GM21576 (cell line): Measurements from ENCODE around the gene ADAMTS15.

ENCODE experiments used
- ATAC-seq: cut with Tn5 transposase; IDR thresholded peaks from one replicate; pipeline ENCODE4 v1.9.1; 2021; ENCODE audit warnings: mild to moderate bottlenecking, moderate library complexity; ENCODE audit not compliant: unreplicated experiment

ADAMTS15 gene

DNA sequence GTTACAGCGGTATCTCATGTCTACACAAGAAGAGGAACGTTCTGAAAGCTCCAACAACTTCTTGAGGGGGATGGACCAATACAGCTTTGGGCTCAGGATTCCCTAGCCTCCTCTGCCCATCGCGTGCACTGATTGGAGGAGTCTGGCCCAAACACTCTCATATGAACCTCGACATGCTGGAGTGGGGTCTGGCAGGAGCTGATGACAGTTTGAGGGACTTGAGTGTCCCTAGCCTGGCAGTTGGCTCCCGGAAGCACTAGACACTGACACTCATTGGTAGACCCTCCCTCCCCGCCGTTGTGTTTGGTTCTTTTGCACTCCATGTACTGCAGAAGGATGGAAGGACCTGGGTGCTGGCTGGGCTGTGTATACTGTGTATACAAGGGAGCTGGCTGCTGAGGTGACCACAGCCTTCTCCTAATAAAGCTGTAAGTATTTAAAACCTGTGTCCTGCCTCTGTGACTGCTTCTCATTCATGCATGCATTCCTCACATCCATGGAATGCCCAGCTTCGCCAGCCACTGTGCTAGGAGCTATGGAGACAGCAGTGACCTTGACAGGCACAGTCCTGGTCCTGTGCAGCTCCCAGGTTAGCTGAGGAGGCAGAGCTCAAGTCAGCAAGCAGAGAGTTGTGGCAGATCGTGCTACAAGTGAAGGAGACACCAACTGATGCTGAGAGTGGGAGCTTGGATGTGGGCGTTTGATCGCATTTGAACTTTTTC lies 27.9 kb downstream of the ADAMTS15 start:
- ATAC-seq = no peak

DNA sequence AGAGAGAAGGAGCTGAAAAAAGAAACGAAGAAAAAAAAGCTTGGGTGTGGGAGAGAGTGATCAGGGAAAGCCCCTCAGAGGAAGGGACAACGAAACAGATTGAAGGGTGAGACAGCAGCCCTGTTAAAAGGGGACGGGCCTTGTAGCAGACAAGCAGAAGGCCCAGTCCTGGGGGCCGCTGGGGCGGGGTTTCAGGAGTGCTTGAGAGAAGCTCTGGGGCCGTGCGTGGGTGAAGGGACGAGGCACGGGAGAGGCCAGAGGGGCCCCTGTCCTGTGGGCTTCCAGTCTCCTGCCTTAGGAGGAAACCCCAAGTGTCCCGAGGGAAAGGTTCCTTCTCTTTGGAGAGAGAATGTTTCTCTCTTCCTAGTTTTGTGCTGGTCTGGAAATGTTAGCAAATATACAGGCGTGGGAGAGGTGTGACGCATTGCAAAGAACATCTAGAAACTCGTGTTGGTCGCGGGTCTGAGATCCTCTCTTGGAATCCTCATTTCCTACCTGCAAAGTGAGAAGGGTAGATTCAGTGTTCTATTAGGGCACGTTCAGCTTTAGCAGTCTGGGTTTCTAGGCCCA lies 28.6 kb downstream of the ADAMTS15 start:
- ATAC-seq = no peak

DNA sequence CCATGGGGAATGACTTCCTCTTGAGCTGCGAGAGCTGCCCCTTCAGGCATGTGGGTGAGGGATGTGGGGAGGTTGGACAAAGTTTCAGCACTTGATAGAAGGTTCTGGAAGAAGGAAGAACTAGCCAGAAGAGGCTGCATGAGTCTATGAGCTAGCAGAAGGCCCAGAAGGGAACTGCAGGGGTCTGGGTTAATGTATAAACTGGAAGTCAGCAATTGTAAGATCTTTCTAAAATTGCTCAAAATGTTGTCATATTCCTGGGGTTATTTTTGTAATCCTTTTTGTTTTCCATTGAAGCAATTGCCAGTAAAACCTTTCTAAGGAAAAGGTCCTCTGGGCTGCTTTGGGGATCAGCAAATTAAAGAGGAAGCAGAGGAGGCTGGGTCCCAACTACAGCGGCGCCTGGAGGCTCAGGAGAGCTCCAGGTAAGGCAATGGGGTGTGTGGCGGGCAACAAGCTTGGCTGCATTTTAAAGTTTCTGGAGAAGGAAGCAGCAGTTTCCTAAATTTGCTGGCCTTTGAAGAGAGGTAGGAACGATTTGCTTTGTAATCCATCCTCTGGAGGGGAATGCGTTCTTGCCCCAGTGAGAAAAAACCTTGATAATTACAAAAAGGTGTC lies 29.2 kb downstream of the ADAMTS15 start:
- no peak for ATAC-seq

DNA sequence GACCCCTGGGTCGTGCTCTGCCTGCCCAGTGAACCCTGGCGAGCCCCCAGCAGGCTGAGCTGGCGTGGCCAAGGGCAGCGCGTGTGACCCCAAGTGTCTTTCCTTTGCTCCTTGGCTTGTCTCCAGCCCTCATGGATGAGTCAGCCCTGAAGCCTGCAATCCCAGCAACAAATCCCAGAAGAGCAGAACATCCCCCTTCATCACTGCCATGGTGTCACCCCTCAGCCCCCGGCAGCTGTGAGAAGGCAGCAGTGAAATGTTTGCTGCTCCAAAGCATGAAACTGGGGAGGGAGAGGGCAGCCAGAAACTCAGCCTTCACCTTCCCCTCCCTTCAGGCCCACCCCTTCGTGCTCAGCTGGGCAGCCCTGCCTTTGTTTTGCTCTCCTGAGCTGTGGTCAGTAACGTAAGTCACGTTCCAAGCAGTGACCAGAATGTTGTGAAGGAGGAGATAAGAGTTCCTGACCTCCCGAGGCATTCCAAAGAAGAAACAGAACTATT lies 29.8 kb downstream of the ADAMTS15 start:
- no peak for ATAC-seq

DNA sequence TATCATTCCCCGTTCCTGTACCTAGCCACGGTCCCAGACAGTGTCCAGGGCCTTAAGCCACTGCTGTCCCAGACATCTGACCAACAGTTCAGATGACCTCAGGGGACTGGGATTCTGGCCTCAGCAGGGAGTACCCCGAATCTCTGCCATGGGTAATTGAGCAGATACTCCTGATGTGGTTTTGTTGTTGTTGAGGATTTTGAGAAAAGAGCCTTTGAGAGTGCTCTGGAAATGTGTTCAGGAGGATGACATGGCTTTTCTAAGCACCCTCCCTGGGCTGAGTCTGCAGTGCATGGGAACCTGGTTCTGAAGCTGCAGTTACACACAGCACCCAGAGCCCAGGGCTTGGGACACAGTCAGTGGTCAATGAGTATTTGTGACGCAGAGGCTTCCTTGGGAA lies 30.4 kb downstream of the ADAMTS15 start:
- no peak for ATAC-seq

DNA sequence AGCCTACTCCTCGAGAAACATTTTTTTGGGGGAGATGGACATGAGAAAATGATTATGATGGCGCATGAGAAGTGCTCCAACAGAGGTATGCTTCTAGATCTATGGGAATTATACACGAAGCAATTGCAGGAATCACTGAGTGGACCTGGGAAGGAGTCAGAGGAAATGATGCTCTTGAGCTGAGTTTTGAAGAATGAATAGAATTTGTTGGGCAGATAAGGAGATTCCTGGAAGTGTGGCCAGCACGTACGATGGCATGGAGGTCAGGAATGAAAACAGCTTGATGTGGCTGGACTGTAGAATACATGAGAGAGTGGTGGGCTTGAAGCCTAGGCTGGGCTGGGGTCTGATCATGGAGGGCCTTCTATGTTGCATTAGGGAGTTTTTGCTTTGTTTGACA lies 31.7 kb downstream of the ADAMTS15 start:
- ATAC-seq = no peak

DNA sequence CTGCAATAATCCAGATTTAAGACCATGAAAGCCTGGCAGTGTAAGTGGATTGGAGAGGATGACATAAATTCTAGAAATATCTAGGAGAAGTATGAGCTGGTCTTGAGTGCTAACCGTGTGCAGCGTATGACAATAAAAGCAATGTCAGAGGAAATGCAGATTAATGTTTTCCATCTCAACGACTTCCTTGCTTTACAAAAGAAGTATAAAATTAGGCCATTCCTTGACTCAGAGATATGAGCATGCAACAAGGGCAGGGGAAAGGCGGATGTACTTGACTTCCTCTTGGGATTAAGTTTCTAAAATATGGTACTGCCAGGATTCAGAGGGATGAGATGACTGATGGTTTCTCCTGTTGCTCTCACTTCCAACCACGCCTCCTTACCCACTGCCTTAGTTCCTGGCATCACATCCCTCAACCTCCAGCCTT lies 32.3 kb downstream of the ADAMTS15 start:
- no peak for ATAC-seq

DNA sequence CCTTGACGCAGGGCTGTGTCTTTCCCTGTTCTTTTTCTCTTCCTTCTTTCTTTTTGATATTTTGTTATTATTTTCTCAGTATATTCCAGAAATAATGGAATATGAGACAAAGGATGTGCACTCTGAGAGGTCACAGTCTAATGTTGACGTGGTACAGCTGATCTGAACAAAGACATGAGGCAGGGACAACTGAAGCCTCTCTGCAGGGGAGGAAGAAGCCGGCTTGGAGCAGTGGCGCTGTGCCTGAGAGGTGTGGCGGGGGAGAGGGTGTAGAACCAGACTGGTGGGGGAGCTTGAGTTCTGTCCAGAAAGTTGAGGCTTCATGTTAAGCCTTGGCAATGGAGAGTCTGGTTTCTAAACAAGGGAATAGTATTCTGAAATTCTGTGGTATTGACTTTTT lies 34.7 kb downstream of the ADAMTS15 start:
- no peak for ATAC-seq

DNA sequence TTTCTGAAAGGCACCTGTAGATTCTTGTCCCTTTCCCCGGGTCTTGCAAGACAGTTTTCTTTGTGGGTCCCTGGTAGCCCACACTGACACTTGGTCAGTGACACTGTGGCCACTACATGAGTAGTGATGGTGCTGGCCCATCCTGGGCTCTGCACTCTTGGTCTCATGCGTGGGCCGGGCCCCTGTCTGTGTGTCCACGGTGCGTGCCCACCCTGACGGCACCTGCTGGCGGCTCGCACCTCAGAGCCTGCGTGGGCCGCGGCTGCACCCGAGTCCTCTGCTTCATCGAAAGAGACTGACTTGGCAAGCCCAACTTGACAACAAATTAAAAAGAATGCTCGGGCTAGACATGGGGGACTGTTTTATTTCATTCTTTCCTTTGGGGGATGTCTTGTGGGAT lies 37.5 kb downstream of the ADAMTS15 start:
- no peak for ATAC-seq

DNA sequence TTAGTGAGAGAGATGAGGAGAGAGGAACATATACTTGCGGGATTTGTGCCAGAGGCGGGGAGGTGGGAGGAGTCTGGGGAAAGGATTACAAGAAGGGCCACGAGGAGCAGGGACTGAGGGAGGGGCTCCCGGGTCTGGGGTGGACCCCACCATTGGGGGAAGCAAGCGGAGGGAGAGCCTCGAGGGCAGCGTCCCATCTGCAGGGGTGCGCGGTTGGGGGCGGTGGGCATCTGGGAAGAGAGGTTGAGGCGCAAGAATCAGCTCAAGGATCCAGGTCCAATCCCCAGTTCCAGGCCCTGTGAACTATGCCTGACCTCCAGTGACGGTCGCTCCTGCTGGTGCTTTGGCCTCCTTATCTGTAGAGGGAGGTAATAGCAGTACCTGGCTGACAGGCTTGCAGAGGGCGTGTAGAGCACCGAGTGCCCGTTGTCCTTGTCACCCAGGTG lies 38.0 kb downstream of the ADAMTS15 start:
- no peak for ATAC-seq

DNA sequence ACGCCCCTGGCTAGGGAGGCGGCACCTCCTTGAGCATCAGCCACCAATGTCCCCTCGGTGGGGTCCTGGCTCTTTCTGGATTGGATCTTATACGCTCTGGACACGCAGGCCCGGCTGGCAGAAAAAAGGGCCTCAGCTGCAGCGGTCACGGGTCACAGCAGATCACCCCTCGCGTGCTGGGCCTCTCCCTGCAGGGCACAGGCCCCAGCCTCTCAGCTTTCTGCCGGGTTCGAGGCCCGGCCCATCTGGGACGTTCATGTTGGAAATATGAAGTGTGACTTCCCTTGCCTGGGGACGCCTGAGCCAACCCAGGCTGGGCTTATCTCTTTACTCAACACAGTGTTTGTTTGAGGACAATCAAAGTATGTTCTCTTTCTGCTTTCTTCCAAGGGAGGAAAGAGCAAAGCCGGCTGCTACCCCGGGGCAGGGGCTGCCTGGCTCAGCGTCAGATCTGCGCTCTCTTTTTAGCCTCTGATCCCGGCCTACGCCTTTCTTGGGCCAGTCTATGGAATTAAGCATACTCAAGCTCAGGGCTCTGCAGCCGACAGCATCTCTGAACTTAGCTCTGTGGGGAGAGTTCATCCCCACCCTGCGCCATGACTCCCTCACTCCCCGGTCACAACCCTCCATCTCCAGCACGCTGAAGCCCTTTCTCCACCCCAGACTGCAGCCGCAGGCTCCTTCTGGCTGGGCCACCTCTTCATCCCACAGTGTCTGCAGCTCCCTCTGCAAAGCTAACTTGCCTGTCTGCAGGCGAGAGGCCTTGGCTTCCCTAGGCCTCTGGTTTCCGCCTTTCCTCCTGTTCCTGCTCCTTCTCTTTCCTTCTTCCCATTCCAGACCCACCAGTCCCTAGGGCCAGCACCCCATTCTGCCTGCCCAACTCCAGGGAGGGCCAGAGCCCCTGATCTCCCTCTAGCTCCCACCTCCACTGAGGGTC lies 38.8 kb downstream of the ADAMTS15 start:
- ATAC-seq = no peak

DNA sequence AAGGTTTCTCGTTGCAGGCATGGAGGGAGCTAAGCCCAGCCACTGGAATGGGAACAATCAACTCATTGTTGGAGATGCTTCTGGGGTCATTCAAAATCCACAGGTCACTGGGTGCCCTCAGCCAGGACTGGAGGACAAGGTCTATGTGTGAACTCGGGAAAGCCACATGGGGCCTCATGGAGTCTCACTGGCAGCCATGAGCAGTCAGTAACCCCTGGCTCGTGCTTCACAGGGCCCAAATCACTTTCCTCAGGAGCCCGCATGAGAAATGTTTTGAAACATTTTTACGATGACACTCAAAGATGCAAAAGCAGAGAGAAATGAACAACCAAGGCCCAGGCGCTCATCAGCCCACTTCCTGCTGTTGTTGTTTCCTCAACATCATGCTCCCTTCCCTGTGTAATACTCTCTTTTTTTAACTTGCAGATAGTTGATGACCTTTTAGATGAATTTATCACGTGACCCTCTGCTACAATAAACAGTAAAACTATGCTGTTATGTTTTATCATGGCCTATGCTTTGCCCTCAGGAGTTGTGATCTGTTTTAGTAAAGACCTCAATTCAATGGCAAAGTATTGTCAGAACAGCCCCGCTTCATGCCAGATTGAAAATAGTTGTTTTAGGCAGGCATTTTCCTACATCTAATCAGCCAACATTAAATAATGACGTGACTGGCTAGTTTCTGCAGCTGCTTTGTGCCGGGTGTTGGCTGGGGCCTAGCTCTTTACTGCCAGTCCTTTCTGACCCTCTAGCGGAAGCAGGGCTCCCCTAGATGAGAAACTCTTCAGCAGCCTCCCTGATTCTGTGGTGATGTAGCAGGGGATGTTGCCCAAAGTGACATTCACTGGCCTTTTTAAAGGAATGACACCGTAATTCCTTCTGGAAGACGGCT lies 39.7 kb downstream of the ADAMTS15 start:
- ATAC-seq = no peak

DNA sequence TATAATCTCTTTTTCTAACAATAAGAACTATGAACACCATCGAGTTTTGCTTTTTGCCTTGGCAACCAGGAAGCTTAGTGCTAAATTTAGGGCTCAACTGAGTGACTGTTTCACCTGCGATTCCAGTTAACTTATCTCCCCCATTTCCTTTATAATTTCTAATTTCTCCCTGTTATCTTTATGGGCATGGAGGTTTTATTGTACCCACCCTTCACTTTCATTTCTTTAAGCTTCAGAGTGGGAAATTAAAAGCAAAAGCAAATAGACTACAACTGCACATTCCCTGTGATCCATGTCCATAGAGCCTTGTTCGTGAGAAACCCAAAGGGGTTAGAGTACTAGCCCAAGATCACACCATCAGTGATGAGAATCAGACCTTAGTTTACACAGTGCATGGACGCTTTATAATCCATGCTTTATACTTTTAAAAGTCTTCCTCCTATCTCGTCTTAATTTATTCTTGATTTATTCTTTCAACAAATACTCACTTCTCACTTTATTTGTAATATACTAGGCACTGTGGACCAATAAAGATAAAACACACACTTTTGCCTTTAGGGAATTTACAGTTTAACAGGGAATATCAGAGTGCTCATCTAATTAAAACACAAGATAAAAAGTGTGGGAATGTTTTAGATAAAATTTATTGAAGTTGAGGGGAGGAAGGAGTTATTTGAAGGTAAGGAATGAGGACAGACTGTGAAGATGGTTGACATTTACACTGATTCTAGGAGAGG lies 40.6 kb downstream of the ADAMTS15 start:
- no peak for ATAC-seq

DNA sequence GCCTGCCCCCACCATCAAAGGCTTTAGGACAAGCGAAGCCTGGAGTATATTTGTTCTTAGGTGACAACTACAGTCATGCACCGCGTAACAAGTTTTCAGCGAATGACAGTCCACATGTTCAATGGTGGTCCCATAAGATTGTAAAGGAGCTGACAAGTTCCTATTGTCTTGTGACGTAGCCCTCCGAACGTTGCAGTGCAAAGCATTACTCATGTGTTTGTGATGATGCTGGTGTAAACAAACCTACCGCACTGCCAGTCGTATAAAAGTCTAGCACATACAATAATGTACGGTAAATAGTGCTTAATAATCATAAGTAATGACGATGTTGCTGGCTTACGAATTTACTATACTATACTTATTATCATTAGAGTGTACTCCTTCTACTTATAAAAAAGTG lies 41.3 kb downstream of the ADAMTS15 start:
- no peak for ATAC-seq

DNA sequence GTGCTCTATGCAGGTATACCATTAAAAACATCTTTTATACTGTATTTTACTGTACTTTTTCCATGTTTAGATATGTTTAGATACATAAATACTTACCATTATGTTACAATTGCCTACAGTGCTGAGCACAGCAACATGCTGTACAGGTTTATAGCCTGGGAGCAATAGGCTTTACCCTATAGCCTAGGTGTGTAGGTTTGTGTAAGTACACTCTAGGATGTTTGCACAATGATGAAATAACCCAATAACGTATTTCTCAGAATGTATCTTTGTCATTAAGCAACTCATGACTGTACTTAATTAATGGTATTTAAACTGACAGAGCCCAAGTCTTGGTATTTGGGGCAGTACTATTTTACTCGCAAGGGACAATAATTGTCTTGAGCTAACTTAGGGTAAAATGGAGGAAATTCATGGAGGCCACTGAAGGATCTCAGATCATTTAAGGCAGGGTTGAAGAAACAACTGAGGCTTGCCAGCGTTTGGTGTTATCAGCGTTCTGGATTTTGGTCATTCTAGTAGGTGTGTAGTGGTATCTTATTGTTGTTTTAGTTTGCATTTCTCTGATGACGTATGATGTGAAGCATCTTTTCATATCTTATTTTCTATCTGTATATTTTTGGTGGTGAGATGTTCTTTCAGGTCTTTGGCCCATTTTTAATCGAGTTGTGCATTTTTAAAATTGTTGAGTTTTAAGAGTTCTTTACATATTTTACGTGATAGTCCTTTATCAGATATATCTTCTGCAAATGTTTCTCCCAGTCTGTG lies 42.4 kb downstream of the ADAMTS15 start:
- ATAC-seq = no peak

DNA sequence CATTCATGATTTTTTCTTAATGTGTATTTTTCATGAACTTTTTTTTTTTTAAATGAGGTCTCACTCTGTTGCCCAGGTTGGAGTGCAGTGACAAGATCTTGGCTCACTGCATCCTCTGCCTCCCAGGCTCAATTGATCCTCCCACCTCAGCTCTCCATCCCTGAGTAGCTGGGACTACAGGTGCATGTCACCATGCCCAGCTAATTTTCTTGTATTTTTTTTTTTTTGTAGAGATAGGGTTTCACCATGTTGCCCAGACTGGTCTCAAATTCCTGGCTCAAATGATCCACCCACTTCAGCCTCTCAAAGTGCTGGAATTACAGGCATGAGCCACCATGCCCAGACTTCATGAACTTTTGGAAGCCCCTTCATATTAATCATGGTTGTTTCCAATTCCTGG lies 49.7 kb downstream of the ADAMTS15 start:
- ATAC-seq = no peak

DNA sequence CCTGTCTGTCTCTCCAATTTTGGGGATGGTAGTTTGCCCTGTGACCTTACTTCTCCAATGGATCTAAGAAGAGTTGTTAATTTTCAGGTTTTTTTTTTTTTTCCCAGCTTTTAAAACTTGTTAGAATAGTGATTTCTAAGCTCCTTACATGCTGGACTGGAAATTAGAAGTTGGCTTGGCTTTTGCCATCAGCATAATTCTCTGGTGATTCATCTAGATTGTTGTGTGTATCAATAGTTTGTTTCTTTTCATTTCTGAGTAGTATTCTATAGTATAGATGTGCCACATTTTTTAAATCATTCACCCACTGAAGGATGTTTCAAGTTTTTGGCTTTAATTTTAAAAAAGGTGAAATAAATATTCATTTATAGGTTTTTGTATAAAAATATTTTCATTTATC lies 51.4 kb downstream of the ADAMTS15 start:
- ATAC-seq = no peak

DNA sequence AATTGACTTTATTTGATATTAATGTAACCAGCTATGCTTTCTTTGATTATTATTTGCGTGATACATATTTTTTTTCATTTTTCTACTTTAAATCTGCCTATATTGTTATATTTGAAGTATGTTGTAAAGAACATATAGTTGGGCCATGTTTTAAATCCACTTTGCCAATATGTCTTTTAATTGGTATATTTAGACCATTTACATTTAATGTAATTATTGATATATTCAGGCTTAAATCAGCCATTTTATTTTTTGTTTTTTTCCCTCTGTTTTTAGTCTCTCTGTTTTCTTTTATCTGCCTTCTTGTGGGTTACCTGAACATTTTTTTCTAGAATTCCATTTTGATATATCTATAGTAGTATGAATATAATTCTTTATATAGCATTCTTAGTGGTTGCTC lies 55.9 kb downstream of the ADAMTS15 start:
- no peak for ATAC-seq

DNA sequence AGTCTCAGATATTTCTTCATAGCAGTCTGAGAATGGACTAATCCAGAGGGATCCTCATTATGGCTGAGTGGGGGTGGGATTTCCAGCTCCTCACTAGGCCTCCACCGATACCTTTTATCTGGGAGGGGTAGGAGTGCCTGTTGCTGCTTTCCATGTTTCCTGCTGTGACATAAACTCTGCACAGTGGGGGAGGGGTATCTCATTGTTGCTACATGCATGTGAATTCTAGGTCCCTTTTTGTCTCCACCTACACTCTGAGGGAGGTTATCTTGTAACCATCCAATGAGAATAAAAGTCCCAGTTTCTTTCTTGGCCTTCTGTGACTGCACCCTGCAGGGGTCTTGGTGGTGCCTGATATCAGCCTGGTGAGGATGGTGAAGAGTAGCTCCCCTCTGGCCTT lies 60.5 kb downstream of the ADAMTS15 start:
- ATAC-seq = no peak
